Stimulated activated CD4-positive, alpha-beta T cell treated with anti-CD3 and anti-CD28 coated beads, Interleukin-4, amount 100 ng/mL, for 1 hour (primary cell): ENCODE measurements around the gene ZNF563.
"Not testable (repeated sequence)": the region's sequence is repeated elsewhere in the genome, so short reads cannot be mapped to it uniquely, and the experiment has no call there.

Source experiments
- DNase-seq: peaks from one replicate; pipeline ENCODE4 v3.0.0-alpha.2; 2020

Gene ZNF563

GRCh38 chr19:12333162-12334159 is at the start of gene ZNF563:
Gene ZNF563, minus strand, starts transcription at chr19:12333633. Its CDS starts 151 bp downstream, at chr19:12333482.
- DNase-seq: peak; percentile 98

- no peak for DNase-seq
Measured at GRCh38 chr19:12380444-12380737, 47.0 kb upstream of the ZNF563 start.

- no peak for DNase-seq
Measured at GRCh38 chr19:12379732-12380443, 46.5 kb upstream of the ZNF563 start.

GRCh38 chr19:12374026-12374425 is 40.6 kb upstream of the ZNF563 start:
- DNase-seq: no peak

GRCh38 chr19:12365236-12366162 is 32.1 kb upstream of the ZNF563 start, which contains the start of gene ZNF442:
Gene ZNF442, minus strand, starts transcription at chr19:12365683. Its CDS starts 2,052 bp downstream, at chr19:12363631.
- DNase-seq: peak; percentile 83

- DNase-seq: peak; percentile 5
Measured at GRCh38 chr19:12364391-12365235, 31.2 kb upstream of the ZNF563 start.

- DNase-seq: not testable (repeated sequence)
Measured at GRCh38 chr19:12362236-12362635, 28.8 kb upstream of the ZNF563 start.

- DNase-seq: no peak
Measured at GRCh38 chr19:12353375-12353774, 19.9 kb upstream of the ZNF563 start.

- no peak for DNase-seq
Measured at GRCh38 chr19:12350890-12351197, 17.4 kb upstream of the ZNF563 start.

GRCh38 chr19:12350185-12350889 is 16.9 kb upstream of the ZNF563 start:
- no peak for DNase-seq

- no peak for DNase-seq
Measured at GRCh38 chr19:12346896-12347295, 13.5 kb upstream of the ZNF563 start.

- no peak for DNase-seq
Measured at GRCh38 chr19:12345197-12345596, 11.8 kb upstream of the ZNF563 start.

- DNase-seq: peak; percentile 77
Measured at GRCh38 chr19:12331211-12331941, 2.1 kb downstream of the ZNF563 start.

- no peak for DNase-seq
Measured at GRCh38 chr19:12330340-12330739, 3.1 kb downstream of the ZNF563 start.

GRCh38 chr19:12325690-12326089 is 7.7 kb downstream of the ZNF563 start:
- no peak for DNase-seq

- DNase-seq: no peak
Measured at GRCh38 chr19:12318782-12319413, 14.5 kb downstream of the ZNF563 start.

GRCh38 chr19:12314553-12314952 is 18.9 kb downstream of the ZNF563 start:
- no peak for DNase-seq

GRCh38 chr19:12308891-12309290 is 24.5 kb downstream of the ZNF563 start:
- not testable (repeated sequence) for DNase-seq

GRCh38 chr19:12295191-12295590 is 38.2 kb downstream of the ZNF563 start:
- no peak for DNase-seq
